ENCODE results near the gene MOGAT3. TPM values are rescaled to one million over a fixed set of nuclear protein-coding genes. Genes with fewer than 3 reads are reported as not detected.

MOGAT3 gene
- total and polyA plus RNA-seq, 9 of the 15 experiments (the other 6 are each of a cell fraction or from before 2014, with no cell fraction given) = 0.07 to 0.17 (median 0.13) TPM; not detected in 6

- TF ChIP-seq ELK3 (CRISPR knock-in tag; IDR thresholded peaks at IDR 0.05) (no peak), PTRF (tag; IDR thresholded peaks at IDR 0.05) (no peak), CHD7 (IDR thresholded peaks at IDR 0.05; ENCODE audit: low read depth, low read length) (no peak), SAFB2 (IDR thresholded peaks at IDR 0.05; ENCODE audit: borderline replicate concordance, low read depth, low read length, severe bottlenecking) (no peak), ZNF717 (CRISPR knock-in tag; IDR thresholded peaks at IDR 0.05) (no peak), TAF7 (tag; IDR thresholded peaks at IDR 0.05) (no peak), CREB3L1 (IDR thresholded peaks at IDR 0.05; ENCODE audit: borderline replicate concordance, low read depth) (peak; percentile 85), DNMT1 (IDR thresholded peaks at IDR 0.05) (no peak), ZNF41 (CRISPR knock-in tag; conservative IDR thresholded peaks at IDR 0.05) (0 out of 2 replicates have a peak, but pooled peaks have one; percentile 47), JUND (IDR thresholded peaks at IDR 0.05; ENCODE audit: borderline replicate concordance, low read depth, low read length) (peak; percentile 33; the same call in 1 of the 2 replicates), JUND (tag; IDR thresholded peaks at IDR 0.05; ENCODE audit: borderline replicate concordance, low read depth, low read length) (peak; percentile 75; the same call in 2 of the 3 replicates), NR3C1 (CRISPR knock-in tag; IDR thresholded peaks at IDR 0.05) (0 out of 2 replicates have a peak, but pooled peaks have one; percentile 7)
These were observed 16.8 kb upstream of the MOGAT3 start, which contains the start of the genes PLOD3 and ZNHIT1 (continued) for GRCh38 chr7:101217388-101218235.

Measured in K562 (cell line).